ENCODE measurements around the gene PAQR6. TPM values are rescaled to one million over a fixed set of nuclear protein-coding genes. Genes with fewer than 3 reads are reported as not detected.
A peak's percentile ranks its signal among the peaks of the same experiment; 100 is the strongest.

The PAQR6 gene
- total and polyA plus RNA-seq, 2 of the 8 experiments (the other 6 are each of a cell fraction or from before 2014, with no cell fraction given), result 7.1 to 11.3 TPM

DNA sequence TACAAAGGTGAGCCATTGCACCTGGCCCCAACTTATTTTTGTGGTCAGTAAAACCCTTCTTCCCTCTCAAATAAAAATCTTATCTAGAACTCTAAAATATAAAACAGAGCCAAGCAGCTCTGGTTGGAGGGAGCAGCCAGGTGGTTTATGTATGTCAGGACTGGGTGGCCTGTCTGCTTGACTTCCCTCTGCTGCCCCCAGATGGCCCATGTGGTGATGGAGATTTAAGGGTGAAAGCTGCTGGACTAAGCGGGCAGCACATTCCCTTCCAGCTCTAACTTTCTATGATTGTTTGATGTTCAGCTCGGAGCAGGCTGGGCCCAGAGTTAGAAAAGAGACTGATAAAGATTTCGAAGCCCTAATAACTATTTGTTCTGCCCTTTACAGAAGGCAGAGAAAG, 11.9 kb upstream of the PAQR6 start:
- Histone ChIP-seq H4K8ac (ENCODE audit: extremely low read depth, insufficient read depth, low read length) (no peak overlapping the region), H3K27me3 (replicated peaks in 1 of 4; ENCODE audit: control insufficient read depth in 3 of 4, extremely low read depth in 1 of 4, insufficient read depth in 3 of 4, low read length in 3 of 4) (no peaks in the 10 kb centered on the region), H3K23ac (ENCODE audit: insufficient read length) (no peak overlapping the region), H3K4me3 (ENCODE audit: extremely low read depth in 1 of 4, insufficient read depth in 2 of 4, low read depth in 3 of 4, low read length in 4 of 4) (no peak overlapping the region), H3K18ac (ENCODE audit: extremely low read depth, low read length) (no peak overlapping the region), H2BK20ac (ENCODE audit: low read length) (no peak overlapping the region), H2BK120ac (replicated peaks; ENCODE audit: low read depth, low read length) (no peak overlapping the region), H4K91ac (replicated peaks; ENCODE audit: insufficient read length, low read length) (no peak overlapping the region), H3K14ac (ENCODE audit: insufficient read length) (no peak overlapping the region), H3K9me3 (ENCODE audit: insufficient read depth in 2 of 2, low read depth in 1 of 2, low read length in 1 of 2) (no peaks in the 10 kb centered on the region), H4K20me1 (replicated peaks in 1 of 2; ENCODE audit: control insufficient read depth in 1 of 2, insufficient read depth in 2 of 2, low read length in 2 of 2) (peaks cover 0 to 3% of the 10 kb centered on the region in 2 experiments), H4K5ac (ENCODE audit: insufficient read length, low read depth, low read length) (no peak overlapping the region), H3K79me2 (ENCODE audit: control insufficient read depth in 1 of 2, insufficient read depth in 2 of 2, low read length in 2 of 2) (no peaks in the 10 kb centered on the region), H2AK5ac (ENCODE audit: low read depth, low read length) (no peak overlapping the region), H3K36me3 (ENCODE audit: control insufficient read depth in 2 of 4, insufficient read depth in 4 of 4, low read length in 3 of 4) (peaks cover 52 to 84% (median 75%) of the 10 kb centered on the region in 4 experiments), H2BK12ac (ENCODE audit: low read depth, low read length) (no peak overlapping the region), H3K9ac (replicated peaks in 1 of 4; ENCODE audit: extremely low read depth in 1 of 4, low read depth in 3 of 4, low read length in 3 of 4) (no peak overlapping the region), H3K4me2 (ENCODE audit: insufficient read depth in 1 of 2, low read depth in 2 of 2, low read length in 2 of 2) (no peak overlapping the region), H3K4me1 (replicated peaks in 1 of 4; ENCODE audit: control insufficient read depth in 3 of 4, insufficient read depth in 4 of 4, low read length in 3 of 4) (no peaks in the 10 kb centered on the region), H2BK15ac (ENCODE audit: low read length) (no peak overlapping the region), H3K56ac (replicated peaks; ENCODE audit: insufficient read length, low read depth, low read length) (no peak overlapping the region), H3K79me1 (ENCODE audit: low read depth, low read length) (no peaks in the 10 kb centered on the region; the same call in 1 of the 2 replicates), H3K4ac (replicated peaks; ENCODE audit: insufficient read length, low read depth, low read length) (no peak overlapping the region), H3K23me2 (ENCODE audit: low read depth, low read length) (no peaks in the 10 kb centered on the region), H3K27ac (ENCODE audit: low read depth, low read length) (no peak overlapping the region), H2BK5ac (ENCODE audit: low read depth, low read length) (no peak overlapping the region), H2AFZ (ENCODE audit: low read length) (no peak overlapping the region)
- WGBS, 2 experiments (ENCODE audit: extremely low coverage in 1 of 2, insufficient coverage in 1 of 2, insufficient read length in 1 of 2, insufficient replicate concordance in 2 of 2, low coverage in 1 of 2, low lambda C conversion rate in 2 of 2, missing lambda C conversion rate in 1 of 2), result 90% methylated on average over 3 of the region's 3 CpGs; no CpG with 5 or more reads in 1 of the 2 experiments
- CTCF ChIA-PET (ENCODE audit: partially characterized antibody), result interaction anchor here (0.7 to 47.2 kb wide), 15 partner anchors 8 to 168 kb away, joined by 3 to 1265 read pairs (median 5); partner anchors contain the start of genes BGLAP, PAQR6 and SEMA4A
- POLR2A ChIA-PET (ENCODE audit: partially characterized antibody), result interaction anchor here (0.8 to 5.3 kb wide), 15 partner anchors 7 to 67 kb away, joined by 3 to 30 read pairs (median 4); partner anchors contain the start of genes PAQR6, PMF1 and SMG5
- FAIRE-seq, result no peak
- DNase-seq (ENCODE audit: low read depth in 1 of 2, low spot score in 2 of 2), result no peak
- TF ChIP-seq CREB1 (IDR thresholded peaks at IDR 0.05) (no peak), RAD21 (IDR thresholded peaks at IDR 0.05 in 1 of 2, conservative IDR thresholded peaks at IDR 0.05 in 1 of 2; ENCODE audit: low read depth in 2 of 2, low read length in 2 of 2) (peak in 1 of 2 experiments; percentile 24; a peak in 1 of 4 replicates)
- TF ChIP-seq, protein P1, sequence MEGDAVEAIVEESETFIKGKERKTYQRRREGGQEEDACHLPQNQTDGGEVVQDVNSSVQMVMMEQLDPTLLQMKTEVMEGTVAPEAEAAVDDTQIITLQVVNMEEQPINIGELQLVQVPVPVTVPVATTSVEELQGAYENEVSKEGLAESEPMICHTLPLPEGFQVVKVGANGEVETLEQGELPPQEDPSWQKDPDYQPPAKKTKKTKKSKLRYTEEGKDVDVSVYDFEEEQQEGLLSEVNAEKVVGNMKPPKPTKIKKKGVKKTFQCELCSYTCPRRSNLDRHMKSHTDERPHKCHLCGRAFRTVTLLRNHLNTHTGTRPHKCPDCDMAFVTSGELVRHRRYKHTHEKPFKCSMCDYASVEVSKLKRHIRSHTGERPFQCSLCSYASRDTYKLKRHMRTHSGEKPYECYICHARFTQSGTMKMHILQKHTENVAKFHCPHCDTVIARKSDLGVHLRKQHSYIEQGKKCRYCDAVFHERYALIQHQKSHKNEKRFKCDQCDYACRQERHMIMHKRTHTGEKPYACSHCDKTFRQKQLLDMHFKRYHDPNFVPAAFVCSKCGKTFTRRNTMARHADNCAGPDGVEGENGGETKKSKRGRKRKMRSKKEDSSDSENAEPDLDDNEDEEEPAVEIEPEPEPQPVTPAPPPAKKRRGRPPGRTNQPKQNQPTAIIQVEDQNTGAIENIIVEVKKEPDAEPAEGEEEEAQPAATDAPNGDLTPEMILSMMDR (IDR thresholded peaks at IDR 0.05; ENCODE audit: control extremely low read depth in 1 of 3, insufficient read depth in 1 of 3, low read depth in 1 of 3, low read length in 3 of 3), result peak; percentile 20 to 42 (median 33); a peak in 2 of 4 replicates
